Activated naive CD8-positive, alpha-beta T cell treated with anti-CD3 and anti-CD28 coated beads, Interleukin-2, amount 50 U/mL, for 16 hours (primary cell): ENCODE results near the gene PDLIM7.

Experiments used
- DNase-seq: peaks from one replicate; pipeline ENCODE4 v3.0.0-alpha.2; 2020; ENCODE audit warnings: low read depth, low spot score

Gene PDLIM7

DNA sequence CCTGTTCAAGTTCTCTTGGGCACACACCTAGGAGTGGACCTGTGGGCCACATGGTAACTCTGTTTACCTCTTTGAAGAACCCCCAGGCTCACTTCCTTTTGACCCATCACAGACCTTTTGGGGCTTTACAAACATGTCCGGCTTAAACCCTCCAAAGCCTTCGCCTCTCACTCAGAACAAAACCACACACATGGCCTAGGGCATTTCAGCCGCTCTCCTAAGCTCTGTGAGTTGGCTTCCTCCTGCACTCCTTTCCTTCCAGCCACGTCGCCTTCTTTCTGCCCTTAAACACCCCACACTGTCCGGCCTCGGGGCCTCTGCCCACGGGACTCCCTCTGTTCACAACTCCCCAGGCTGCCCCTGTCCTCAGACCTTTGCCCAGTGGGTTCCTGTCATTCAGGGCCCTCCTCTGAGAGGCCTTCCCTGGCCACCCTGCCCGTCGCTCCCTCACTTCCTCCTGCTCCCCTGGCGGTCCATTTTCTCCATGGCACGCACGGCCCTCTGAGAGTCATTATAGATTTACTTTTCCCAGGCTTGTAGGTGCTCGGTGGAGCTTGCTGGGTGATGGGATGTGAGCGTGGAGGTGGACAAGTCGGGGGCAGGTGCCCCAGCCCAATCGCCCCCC lies 10.3 kb upstream of the PDLIM7 start:
- no peak for DNase-seq

DNA sequence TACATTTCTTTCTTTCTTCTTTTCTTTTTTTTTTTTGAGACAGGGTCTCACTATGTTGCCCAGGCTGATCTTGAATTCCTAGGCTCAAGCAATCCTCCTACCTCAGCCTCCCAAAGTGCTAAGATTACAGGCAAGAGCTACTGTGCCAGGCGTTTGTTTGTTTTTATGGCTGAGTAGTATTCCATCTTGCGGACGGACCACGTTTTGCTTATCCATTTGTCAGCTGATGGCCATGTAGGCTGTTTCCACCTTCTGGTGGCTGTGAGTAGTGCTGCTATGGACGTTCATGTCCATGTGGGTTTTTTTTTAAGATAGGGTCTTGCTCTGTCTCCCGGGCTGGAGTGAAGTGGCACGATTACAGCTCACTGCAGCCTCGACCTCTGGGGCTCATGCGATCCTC lies 9.8 kb upstream of the PDLIM7 start:
- DNase-seq = no peak

GRCh38 chr5:177505075-177505474 lies 7.7 kb upstream of the PDLIM7 start:
- DNase-seq = no peak

DNA sequence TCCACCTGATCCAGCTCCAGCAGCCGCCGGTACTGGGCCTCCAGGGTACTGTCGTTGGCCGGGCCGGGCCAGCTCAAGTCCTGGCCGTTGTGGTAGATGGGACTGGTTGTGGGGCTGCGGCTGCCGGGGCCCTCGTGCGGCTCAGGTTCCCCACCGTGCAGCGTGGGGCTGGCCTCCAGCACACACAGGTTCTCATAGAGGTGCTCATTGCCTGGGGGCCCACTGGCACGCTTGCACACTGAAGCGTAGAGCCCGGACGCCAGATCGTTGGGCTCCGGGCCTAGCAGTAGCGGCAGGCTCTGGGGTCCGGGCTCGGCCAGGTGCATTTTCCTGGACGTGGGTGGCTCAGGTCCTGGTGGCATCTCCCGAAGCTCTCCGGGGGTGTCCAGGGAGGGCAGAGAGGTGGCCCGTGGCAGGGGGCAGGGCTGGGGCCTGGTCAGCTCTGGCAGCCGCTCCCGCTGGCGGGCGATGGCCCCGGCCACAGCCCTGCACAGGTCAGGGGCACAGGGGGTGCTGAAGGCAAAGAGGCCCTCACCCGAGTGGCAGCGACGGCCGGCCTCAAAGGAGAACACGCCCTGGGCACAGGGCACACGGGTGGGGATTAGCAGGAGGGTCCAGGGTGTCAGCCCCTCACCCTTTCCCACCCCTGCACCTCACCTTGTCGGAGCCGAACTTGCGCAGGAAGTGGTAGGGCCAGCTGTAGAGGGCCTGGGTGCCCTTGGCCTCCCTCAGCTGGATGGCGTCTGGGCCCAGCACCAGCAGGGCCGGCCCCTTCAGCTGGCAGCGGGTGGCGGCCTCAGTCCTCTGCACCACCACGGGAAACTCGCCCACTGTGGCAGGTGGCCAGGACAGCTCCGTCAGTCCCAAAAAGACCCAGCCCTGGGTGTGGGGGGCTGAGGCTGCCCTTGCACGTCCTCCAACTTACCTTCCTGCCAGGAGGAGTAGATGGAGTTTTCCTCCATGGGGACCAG lies 7.0 kb upstream of the PDLIM7 start:
- DNase-seq = no peak

DNA sequence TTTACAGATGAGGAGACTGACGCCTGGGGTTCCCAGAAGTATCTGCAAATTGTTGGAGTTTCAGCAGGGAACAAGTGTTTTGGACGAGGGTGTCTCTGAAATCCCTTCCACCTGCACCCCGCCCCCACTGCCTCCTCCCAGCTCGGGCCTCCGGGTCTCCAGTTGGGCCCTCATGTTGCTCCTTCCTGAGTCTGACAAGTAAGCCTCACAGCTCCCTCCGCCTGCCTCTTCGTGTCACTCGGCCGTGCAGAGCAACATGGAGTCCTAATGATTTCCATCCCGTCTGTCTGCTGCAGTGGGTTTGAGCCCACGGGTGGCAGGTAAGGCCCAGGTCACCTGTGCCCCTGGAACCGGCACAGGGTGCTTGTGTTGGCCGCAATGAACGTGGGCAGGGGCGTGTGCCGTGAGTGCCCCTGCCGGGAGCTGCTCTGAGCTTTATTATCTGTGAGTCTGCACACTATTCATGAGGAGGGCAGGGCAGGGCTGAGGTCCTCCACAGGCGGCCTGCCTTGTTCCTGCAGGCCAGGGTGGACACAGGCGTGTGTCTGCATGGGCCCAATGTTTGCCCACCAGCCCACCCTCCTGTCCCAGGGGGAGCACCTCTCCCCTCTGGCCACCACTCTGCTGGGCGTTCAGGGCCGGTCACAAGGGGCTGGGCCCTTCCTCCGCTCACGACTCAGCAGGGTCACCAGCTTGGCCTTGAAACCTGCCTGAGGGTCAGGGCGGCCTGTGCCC lies 6.1 kb upstream of the PDLIM7 start:
- no peak for DNase-seq

DNA sequence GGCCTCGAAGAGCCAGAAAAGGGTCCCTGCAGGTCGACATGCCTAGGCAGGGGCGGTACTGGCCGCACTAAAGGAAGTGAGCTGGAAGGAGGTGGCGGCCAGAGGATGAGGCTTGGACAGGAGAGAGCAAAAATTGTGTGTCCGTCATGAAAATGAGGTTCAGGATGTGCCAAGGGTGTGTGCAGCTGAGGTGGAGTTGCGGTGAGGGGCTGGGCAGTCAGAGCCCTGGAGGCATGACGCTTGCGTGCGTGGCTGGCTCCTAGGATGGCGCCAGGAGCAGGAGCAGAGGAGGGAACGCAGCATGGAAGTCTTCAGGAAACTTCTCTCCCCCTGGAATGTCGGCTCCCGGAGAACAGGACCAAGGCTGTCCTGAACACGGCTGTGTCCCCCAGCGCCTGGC lies 5.5 kb upstream of the PDLIM7 start:
- DNase-seq = no peak

DNA sequence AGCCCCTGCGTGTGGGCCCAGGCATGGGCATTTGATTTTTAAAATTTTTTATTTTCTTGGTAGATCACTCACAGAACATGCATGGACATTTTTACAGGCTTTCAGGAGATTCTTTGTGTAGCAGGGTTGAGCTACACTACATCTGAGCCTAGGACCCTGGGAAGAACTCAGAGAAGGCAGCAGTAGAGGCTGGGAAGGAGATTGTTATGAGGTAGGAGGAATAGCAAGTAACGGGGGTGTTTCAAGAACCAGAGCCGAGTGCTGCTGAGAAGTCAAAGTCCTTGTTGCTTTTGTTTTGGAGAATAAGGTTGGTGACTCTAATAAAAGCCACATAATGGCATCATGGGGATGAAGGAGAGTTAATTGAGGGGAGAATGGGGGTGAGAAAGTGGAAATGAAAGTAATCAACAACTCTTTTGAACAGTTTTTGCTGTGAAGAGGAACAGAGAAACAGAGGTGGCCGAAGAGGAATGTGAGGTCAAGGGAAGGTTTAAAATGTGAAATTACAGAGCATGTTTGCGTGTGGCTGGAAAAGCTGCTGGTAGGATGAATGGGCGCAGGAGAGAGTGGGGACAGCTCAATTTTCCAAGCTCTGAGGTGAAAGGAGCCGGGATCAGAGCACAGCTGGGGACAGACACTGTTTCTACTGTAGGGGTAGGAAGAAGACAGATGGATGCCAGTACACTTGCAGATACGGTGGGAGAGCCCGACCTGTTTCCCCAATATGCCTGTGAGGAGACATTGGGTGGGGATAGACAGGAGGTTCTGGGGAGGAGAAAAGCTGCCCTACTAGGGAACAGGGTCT lies 4.7 kb upstream of the PDLIM7 start:
- no peak for DNase-seq

DNA sequence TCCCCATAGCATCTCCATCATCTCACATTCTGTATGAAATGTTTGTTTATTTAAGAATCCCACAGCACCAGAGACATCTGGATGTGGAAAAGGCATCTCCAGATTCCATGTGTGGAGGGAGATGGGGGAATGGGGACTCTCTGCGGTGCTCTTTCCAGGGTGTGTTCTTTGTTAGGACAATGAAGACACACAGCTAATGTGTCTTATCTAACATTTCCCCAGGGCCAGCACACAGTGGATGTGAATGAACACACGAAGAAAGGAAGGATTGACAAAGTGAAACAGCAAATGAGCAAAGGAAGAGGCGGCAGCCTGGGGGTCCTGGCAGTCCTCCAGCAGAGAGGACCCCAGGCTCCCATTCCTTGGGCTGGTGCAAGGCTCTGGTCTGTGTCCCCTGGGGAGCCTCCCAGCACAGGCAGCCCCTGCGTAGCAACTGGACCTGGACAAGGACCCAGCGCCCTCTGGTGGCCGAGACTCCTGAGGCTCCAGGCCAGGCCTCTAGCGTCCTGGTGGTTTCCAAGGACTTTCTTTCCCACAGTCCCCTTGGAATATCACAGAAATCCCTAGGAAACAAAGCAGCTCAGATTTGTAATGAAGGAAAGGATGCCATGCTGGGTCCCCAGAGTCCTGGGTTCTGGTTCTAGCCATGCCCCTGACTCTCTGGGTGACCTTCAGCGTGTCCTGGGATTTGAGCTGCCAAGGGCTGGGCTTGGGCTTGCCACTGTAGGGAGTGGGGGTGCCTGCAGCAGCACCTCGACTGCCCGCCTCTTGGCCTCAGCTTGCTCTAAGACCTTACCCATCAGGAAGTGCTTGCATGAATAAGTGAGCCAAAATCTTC lies 3.5 kb upstream of the PDLIM7 start:
- peak; percentile 71 for DNase-seq

DNA sequence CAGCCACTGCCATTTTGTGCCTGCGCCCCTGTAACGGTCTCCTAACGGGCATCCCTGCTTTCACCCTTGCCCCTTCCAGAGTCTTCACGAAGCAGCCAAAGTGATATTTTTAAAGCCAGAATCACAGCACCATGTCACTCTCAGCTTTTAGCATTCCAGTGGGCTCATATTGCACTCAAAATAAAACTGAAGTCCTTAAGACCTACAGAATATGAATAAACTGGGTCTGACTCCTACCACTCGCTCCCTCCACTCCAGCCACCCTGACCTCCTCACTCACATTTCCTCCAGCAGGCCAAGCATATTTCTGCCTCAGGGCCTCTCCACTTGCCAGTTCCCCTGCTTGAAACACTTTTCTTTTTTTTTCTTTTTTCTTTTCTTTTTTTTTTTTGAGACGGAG lies 2.4 kb upstream of the PDLIM7 start:
- no peak for DNase-seq

- no peak for DNase-seq
Measured at GRCh38 chr5:177498013-177498787, 796 bp upstream of the PDLIM7 start.

DNA sequence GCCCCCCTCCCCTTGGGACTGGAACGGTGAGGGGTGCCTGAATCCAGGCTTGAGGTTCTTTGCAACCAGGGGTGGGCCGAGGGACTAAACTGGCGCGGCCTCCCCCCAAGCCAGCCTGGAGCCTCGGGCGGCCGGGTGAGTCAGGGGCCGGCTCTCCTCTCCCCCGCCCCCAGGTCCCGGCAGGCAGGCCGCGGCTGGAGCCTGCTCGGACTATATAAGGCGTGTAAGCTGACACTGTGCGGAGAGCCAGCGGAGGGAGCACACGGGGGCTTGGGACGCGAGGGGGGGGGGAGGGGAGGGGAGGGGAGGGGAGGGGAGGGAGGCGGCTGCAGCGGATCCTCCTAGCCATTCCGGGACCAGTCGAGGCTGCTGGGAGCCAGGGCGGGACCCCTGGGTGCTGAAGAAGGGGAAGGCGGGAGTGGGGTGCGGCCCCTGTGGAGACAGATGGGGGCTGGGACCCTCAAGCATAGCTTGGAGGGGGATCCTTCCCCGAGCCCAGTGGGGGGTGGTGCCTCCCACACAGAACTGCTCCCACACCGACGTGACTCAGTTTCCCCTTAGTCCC lies 595 bp downstream of the PDLIM7 start:
- DNase-seq = no peak

DNA sequence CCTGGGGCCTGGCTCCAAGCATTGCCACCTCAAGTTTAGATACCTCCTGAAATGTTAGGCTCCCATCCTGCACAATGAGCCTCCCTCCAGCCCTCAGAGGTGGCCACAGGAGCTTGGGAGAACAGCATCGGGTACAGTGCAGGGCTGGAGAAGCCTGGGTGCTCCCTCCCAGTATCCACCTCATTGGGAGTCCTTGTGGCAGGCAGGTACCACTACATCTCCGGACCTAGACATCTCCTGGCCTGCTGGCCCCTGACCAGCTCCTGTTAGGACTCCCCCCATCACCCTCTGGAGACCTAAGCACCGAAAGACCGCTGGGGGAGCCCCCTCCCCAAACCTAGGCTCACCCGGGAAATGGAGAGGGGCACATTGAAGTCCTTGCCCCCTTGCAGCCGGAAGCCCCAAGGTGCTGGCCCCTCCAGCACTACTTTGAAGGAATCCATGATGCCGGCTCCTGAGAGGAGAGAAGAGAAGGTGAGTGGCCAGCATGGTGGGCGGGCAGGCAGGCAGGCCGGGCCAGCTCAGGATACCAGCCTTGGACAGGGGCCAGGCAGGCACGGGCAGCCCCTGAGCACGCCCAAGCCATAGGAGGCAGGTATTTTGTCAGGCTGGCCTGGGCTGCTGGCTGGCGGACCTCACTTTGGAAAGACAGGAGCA lies 1.2 kb downstream of the PDLIM7 start:
- DNase-seq = no peak

DNA sequence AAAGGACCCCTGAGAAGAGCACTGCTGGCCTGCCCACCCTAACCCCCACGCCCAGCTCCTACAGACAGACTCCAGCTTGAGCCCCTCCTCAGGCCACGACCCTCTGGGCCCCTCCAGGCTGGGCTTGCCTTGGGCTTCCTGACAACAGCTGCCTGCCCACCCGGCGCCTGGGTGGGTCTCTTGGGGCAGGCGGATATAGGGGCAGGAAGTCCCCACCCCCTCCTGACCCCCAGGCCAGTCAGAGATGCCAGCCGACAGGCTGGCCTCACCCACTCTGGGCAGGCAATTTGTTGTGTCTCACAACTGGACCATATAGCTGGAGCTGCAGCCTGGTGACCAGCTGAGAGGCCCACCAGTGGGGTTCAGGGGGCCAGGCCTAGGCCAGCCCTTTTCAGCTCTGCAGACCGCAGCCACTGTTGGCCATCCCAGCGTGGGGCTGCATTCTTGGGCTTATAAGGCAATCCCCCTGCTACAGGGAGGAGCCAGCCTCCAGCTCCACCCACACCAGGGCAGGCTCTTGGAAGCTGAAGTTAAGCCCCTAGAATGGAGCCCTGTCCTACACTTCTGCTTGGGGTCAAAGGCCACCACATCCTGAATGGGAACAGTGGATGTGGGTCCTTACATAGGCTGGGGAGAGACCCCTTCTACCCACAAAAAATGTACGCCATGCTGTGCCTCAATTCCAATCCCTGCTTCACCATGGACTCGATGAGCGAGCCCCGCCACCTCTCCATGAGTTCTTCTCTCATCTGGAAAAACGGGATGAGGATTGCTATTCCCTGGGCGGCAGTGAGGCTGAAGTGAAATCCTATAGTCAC lies 2.0 kb downstream of the PDLIM7 start:
- DNase-seq = no peak

GRCh38 chr5:177494346-177495195 lies 2.8 kb downstream of the PDLIM7 start:
- DNase-seq = no peak

GRCh38 chr5:177493795-177494345 lies 3.5 kb downstream of the PDLIM7 start:
- no peak for DNase-seq

DNA sequence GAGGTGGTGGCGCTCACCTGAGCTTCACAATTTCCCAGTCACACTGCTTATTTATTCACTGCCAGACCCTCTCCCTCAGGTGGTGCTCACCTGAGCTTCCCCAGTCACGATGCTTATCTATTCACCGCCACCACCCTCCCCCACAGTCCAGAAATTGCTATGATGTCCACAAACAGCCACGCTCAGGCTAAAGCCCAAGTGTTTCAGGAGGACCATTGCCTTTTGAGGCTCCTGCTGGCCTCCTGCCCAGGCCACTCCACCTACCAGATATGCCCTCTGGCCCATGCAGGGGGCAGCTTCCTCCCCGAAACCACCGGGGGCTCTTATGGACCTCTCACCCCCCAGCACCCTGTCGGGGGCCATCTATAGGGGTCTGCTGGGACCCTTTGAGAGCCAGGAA lies 4.6 kb downstream of the PDLIM7 start:
- DNase-seq = no peak
